GM12878 (cell line): ENCODE results near the gene SLCO2A1. TPM values are rescaled to one million over a fixed set of nuclear protein-coding genes. Genes with fewer than 3 reads are reported as not detected.

Experiments used
- ATAC-seq: fragments of 200-7000 bp; cut with Tn5 transposase; 3 replicates; pipeline ENCODE4 v1.9.1; 2020; ENCODE audit warnings: mild to moderate bottlenecking, moderate library complexity
- BruUV-seq: library from RNA; stranded (reverse); fragments of 400-500 nt; replicated peaks from 2 replicates; lab custom pipeline; 2021; lab: Mats Ljungman, UMichigan
- CTCF ChIA-PET: fragments of 300-600 bp; sonication (Branson Sonifier 250); formaldehyde crosslinking; extraction: SDS; loops from one replicate; lab custom pipeline; 2021; ENCODE audit warnings: inconsistent platforms; lab: Yijun Ruan, JAX
- POLR2A ChIA-PET: fragments of 350-600 bp; formaldehyde crosslinking; extraction: SDS; loops from one replicate; lab custom pipeline; 2021; ENCODE audit warnings: inconsistent platforms; lab: Charles Lee
- RAD21 ChIA-PET: fragments of 300-600 bp; sonication (Branson Sonifier 250); formaldehyde crosslinking; loops from one replicate; lab custom pipeline; 2023; ENCODE audit warnings: antibody characterized with exemption; ENCODE audit not compliant: unreplicated experiment; lab: Charles Lee
- SMC1A ChIA-PET: fragments of 300-600 bp; sonication (Branson Sonifier 250); formaldehyde crosslinking; loops from one replicate; lab custom pipeline; 2023; ENCODE audit not compliant: unreplicated experiment, uncharacterized antibody; lab: Charles Lee
- DNase-seq: peaks from one replicate; pipeline ENCODE4 v3.0.0-alpha.2; 2011; ENCODE audit warnings: low read depth, low spot score
- FAIRE-seq: peaks from 3 replicates; lab custom pipeline; 2011; peaks lifted over from hg19 to GRCh38; lab: Jason Lieb, UNC
- H2AFZ ChIP-seq: 2 replicates; pipeline ENCODE4 v1.6.0; 2011; ENCODE audit warnings: low read depth, low read length, control low read depth; ENCODE audit not compliant: control insufficient read depth
- H3K27ac ChIP-seq: 2 replicates; pipeline ENCODE4 v1.5.1; 2011; ENCODE audit warnings: control low read depth; ENCODE audit not compliant: control insufficient read depth, insufficient read depth
- H3K27me3 ChIP-seq, 2 experiments: replicated peaks in 1 of 2; 2 replicates each; pipeline versions ENCODE4 v1.6.0 to v1.6.1; 2011; ENCODE audit warnings: low read length in 1 of 2; ENCODE audit not compliant: control insufficient read depth in 2 of 2, insufficient read depth in 2 of 2
- H3K36me3 ChIP-seq, 2 experiments: 2 replicates each; pipeline ENCODE4 v1.5.1; 2011; ENCODE audit warnings: low read length in 1 of 2; ENCODE audit not compliant: control insufficient read depth in 2 of 2, insufficient read depth in 2 of 2
- H3K4me1 ChIP-seq: 2 replicates; pipeline ENCODE4 v1.6.1; 2011; ENCODE audit warnings: mild to moderate bottlenecking, low read length, moderate library complexity, mixed read lengths; ENCODE audit not compliant: control insufficient read depth, insufficient read depth
- H3K4me2 ChIP-seq: 2 replicates; pipeline ENCODE4 v1.6.0; 2011; ENCODE audit warnings: control low read depth; ENCODE audit not compliant: control insufficient read depth, insufficient read depth
- H3K4me3 ChIP-seq: fragments of 200-600 bp; sonication (generic); 2 replicates; pipeline ENCODE4 v1.5.1; 2016
- H3K79me2 ChIP-seq: 2 replicates; pipeline ENCODE4 v1.6.0; 2011; ENCODE audit warnings: low read length; ENCODE audit not compliant: control insufficient read depth, insufficient read depth
- H3K9ac ChIP-seq: 2 replicates; pipeline ENCODE4 v1.8.0; 2011; ENCODE audit warnings: low read length, control low read depth, mixed read lengths; ENCODE audit not compliant: control insufficient read depth, insufficient read depth
- H3K9me3 ChIP-seq: replicated peaks from 3 replicates; pipeline ENCODE4 v1.5.1; 2011; ENCODE audit warnings: mild to moderate bottlenecking, low read length; ENCODE audit not compliant: control insufficient read depth, insufficient read depth
- H4K20me1 ChIP-seq: 2 replicates; pipeline ENCODE4 v1.6.0; 2011; ENCODE audit not compliant: control insufficient read depth, insufficient read depth
- BCL11A ChIP-seq: IDR thresholded peaks from 2 replicates; pipeline ENCODE4 v1.6.1; 2011; ENCODE audit warnings: low read depth, low read length
- ELK1 ChIP-seq: IDR thresholded peaks from 2 replicates; pipeline ENCODE4 v1.6.1; 2012; ENCODE audit warnings: low read depth, low read length, improper control_type of control experiment
- EZH2 ChIP-seq: IDR thresholded peaks from 2 replicates; pipeline ENCODE4 v1.6.1; 2012; ENCODE audit warnings: low read depth, mild to moderate bottlenecking, control low read depth, inconsistent platforms, low read length, borderline replicate concordance; ENCODE audit not compliant: control insufficient read depth
- REST ChIP-seq: IDR thresholded peaks from 2 replicates; pipeline ENCODE4 v1.6.1; 2012; ENCODE audit warnings: mild to moderate bottlenecking, low read depth, low read length
- TARDBP ChIP-seq: IDR thresholded peaks from 2 replicates; pipeline ENCODE4 v1.6.1; 2016; ENCODE audit warnings: borderline replicate concordance
- ZBTB33 ChIP-seq: fragments of 450-650 bp; IDR thresholded peaks from 2 replicates; pipeline ENCODE4 v1.6.1; 2017; ENCODE audit warnings: mild to moderate bottlenecking
- WGBS: methylation state at CpG from one replicate; pipeline ENCODE4 v1.1.6; 2016; ENCODE audit warnings: low lambda C conversion rate; ENCODE audit not compliant: insufficient replicate concordance, insufficient coverage; ENCODE audit errors: missing lambda C conversion rate; 5-methylcytosine and 5-hydroxymethylcytosine counted together
- in situ Hi-C: fragments of 300-500 bp; cut with MboI; formaldehyde crosslinking; loops from 9 replicates; pipeline ENCODE4 v1.14.3; 2018; ENCODE audit warnings: mixed read lengths
- intact Hi-C: fragments of 100-400 bp; cut with micrococcal nuclease; formaldehyde crosslinking; loops from one replicate; pipeline ENCODE4 v1.14.2; 2022; ENCODE audit not compliant: unreplicated experiment
- polyA plus RNA-seq, 11 experiments: library from polyadenylated mRNA; depleted of rRNA in 4 of 11; unstranded in 6 of 11; stranded (reverse) in 5 of 11; fragments of >200 nt; fragmentation: Nextera tagmentation in 4 of 11; fragmentation: Illumina TruSeq in 1 of 11; extraction: Ambion mirVana in 4 of 11; extraction: Trizol in 1 of 11; gene quantifications; 1 replicate in 1 of 11; 2 replicates in 10 of 11; pipeline versions ENCODE4 v1.2.1 to v1.2.3, GENCODE V29; 2011 to 2016; ENCODE audit warnings: inconsistent platforms in 2 of 11, missing spikeins in 2 of 11, low read depth in 1 of 11
- total RNA-seq, 4 experiments: library from RNA; depleted of rRNA in 3 of 4; stranded (reverse); fragments of >200 nt in 3 of 4; fragmentation: Illumina TruSeq in 1 of 4; extraction: Trizol in 1 of 4; gene quantifications; 2 replicates each; pipeline versions ENCODE4 v1.2.1 to v1.2.3, GENCODE V29; 2013 to 2021

Gene SLCO2A1
- total and polyA plus RNA-seq, 10 of the 15 experiments (the other 5 are each of a cell fraction or from before 2014, with no cell fraction given), result 0.05 TPM; not detected in 9

GRCh38 chr3:133881492-133881891 lies 148.2 kb downstream of the SLCO2A1 start:
- no peaks in the 10 kb centered on the region for H4K20me1 ChIP-seq
- no peak overlapping the region for H3K4me2 ChIP-seq
- no peaks in the 10 kb centered on the region for H3K36me3 ChIP-seq
- peak; percentile 18 for FAIRE-seq
- in situ Hi-C loops (no loop called here), intact Hi-C loops (no loop called here)
- no peak for TF ChIP-seq REST
- no peaks in the 10 kb centered on the region for H3K79me2 ChIP-seq
- no TSS peak for BruUV-seq
- ChIA-PET CTCF (no interaction called here), RAD21 (no interaction called here), POLR2A (no interaction called here), SMC1A (no interaction called here)
- no peak overlapping the region for H3K27ac ChIP-seq
- peaks cover 21% of the 10 kb centered on the region for H3K4me1 ChIP-seq
- ATAC-seq, result no peak
- H3K9me3 ChIP-seq, result peaks cover 1% of the 10 kb centered on the region; the same call in 1 of the 3 replicates
- WGBS, result 0% methylated on average over 1 of the region's 1 CpG
- DNase-seq, result no peak
- no peak overlapping the region for H2AFZ ChIP-seq
- H3K4me3 ChIP-seq, result no peak overlapping the region
- H3K27me3 ChIP-seq, result no peaks in the 10 kb centered on the region; a peak in 1 of 4 replicates
- H3K9ac ChIP-seq, result no peak overlapping the region

- no peaks in the 10 kb centered on the region for H4K20me1 ChIP-seq
- H3K4me1 ChIP-seq, result peaks cover 21% of the 10 kb centered on the region
- FAIRE-seq (no peak), DNase-seq (no peak), ATAC-seq (no peak)
- ChIA-PET RAD21 (no interaction called here), SMC1A (no interaction called here), CTCF (no interaction called here), POLR2A (no interaction called here)
- no peak overlapping the region for H3K4me2 ChIP-seq
- intact Hi-C loops, result no loop called here
- H3K27me3 ChIP-seq, result no peaks in the 10 kb centered on the region; a peak in 1 of 4 replicates
- no peaks in the 10 kb centered on the region for H3K36me3 ChIP-seq
- no peak overlapping the region for H3K27ac ChIP-seq
- in situ Hi-C loops, result no loop called here
- 53% methylated on average over 4 of the region's 4 CpGs for WGBS
- H3K9me3 ChIP-seq, result peaks cover 1% of the 10 kb centered on the region; the same call in 1 of the 3 replicates
- no peak overlapping the region for H3K9ac ChIP-seq
- no peaks in the 10 kb centered on the region for H3K79me2 ChIP-seq
- H3K4me3 ChIP-seq, result no peak overlapping the region
- no TSS peak for BruUV-seq
- no peak overlapping the region; the same call in 1 of the 2 replicates for H2AFZ ChIP-seq
- TF ChIP-seq ZBTB33 (no peak), EZH2 (no peak), BCL11A (no peak), ELK1 (no peak), TARDBP (no peak)
Measured at GRCh38 chr3:133880886-133881455, 148.8 kb downstream of the SLCO2A1 start.
